K562 (cell line): Measurements from ENCODE around the gene WDR18. TPM values are rescaled to one million over a fixed set of nuclear protein-coding genes. Genes with fewer than 3 reads are reported as not detected.

ENCODE experiments used
- BMI1 ChIP-seq: fragments of 150-350 bp; IDR thresholded peaks from 2 replicates; pipeline ENCODE4 v1.6.1; 2014; ENCODE audit warnings: low read length
- EHMT2 ChIP-seq: fragments of 450-650 bp; IDR thresholded peaks from 2 replicates; pipeline ENCODE4 v1.6.1; 2018; ENCODE audit warnings: antibody characterized with exemption
- KLF13 ChIP-seq: fragments of 450-650 bp; IDR thresholded peaks from 2 replicates; pipeline ENCODE4 v1.6.1; 2016; ENCODE audit warnings: missing genetic modification characterization, low read depth, mild to moderate bottlenecking, missing compliant biosample characterization, moderate library complexity, borderline replicate concordance
- MAX ChIP-seq: sonication (generic); formaldehyde crosslinking; IDR thresholded peaks from 2 replicates; pipeline ENCODE4 v1.9.0; 2022; ENCODE audit warnings: mild to moderate bottlenecking, missing genetic modification reagents
- MLX ChIP-seq, 2 experiments: fragments of 450-650 bp in 1 of 2; sonication (generic) in 1 of 2; formaldehyde crosslinking; conservative IDR thresholded peaks; 2 replicates each; pipeline versions ENCODE4 v1.4.0 to v1.8.1; 2020 to 2022; ENCODE audit warnings: mild to moderate bottlenecking in 1 of 2, missing genetic modification reagents in 1 of 2
- SNIP1 ChIP-seq: fragments of 450-650 bp; IDR thresholded peaks from 2 replicates; pipeline ENCODE4 v1.7.1; 2017; ENCODE audit warnings: low read depth, mild to moderate bottlenecking
- TGIF2 ChIP-seq: sonication (generic); formaldehyde crosslinking; IDR thresholded peaks from 2 replicates; pipeline ENCODE4 v1.8.1; 2022; ENCODE audit warnings: mild to moderate bottlenecking, missing genetic modification reagents, moderate library complexity
- THAP12 ChIP-seq: fragments of 250-450 bp; sonication (Bioruptor Pico); IDR thresholded peaks from 2 replicates; pipeline ENCODE4 v1.9.0; 2021; ENCODE audit warnings: mild to moderate bottlenecking, inconsistent platforms
- THRAP3 ChIP-seq: fragments of 450-650 bp; IDR thresholded peaks from 2 replicates; pipeline ENCODE4 v1.6.1; 2016; ENCODE audit warnings: mild to moderate bottlenecking, inconsistent platforms, borderline replicate concordance
- ZBTB7A ChIP-seq: IDR thresholded peaks from 2 replicates; pipeline ENCODE4 v1.6.1; 2011; ENCODE audit warnings: low read depth, mild to moderate bottlenecking, low read length, moderate library complexity, borderline replicate concordance; ENCODE audit not compliant: control insufficient read depth
- ZMIZ1 ChIP-seq, 2 experiments: fragments of 150-350 bp in 1 of 2; IDR thresholded peaks; 2 replicates each; pipeline ENCODE4 v1.6.1; 2012 to 2016; ENCODE audit warnings: low read depth in 2 of 2, low read length in 2 of 2, mild to moderate bottlenecking in 1 of 2, moderate library complexity in 1 of 2
- ZNF592 ChIP-seq: fragments of 450-650 bp; IDR thresholded peaks from 2 replicates; pipeline ENCODE4 v1.6.1; 2017; ENCODE audit warnings: antibody characterized with exemption, mild to moderate bottlenecking
- ZNF644 ChIP-seq: fragments of 200-800 bp; sonication (Bioruptor generic); IDR thresholded peaks from 2 replicates; pipeline ENCODE4 v1.6.1; 2016; ENCODE audit warnings: low read depth, missing genetic modification characterization, missing compliant biosample characterization
- polyA plus RNA-seq, 8 experiments: library from polyadenylated mRNA; depleted of rRNA in 4 of 8; stranded (reverse) in 5 of 8; unstranded in 3 of 8; fragments of >200 nt; fragmentation: Nextera tagmentation in 2 of 8; fragmentation: Illumina TruSeq in 1 of 8; extraction: Ambion mirVana in 2 of 8; extraction: Trizol in 1 of 8; gene quantifications; 2 replicates each; pipeline versions ENCODE4 v1.2.1 to v1.2.3, GENCODE V29; 2011 to 2014; ENCODE audit warnings: inconsistent platforms in 1 of 8, missing spikeins in 1 of 8
- total RNA-seq, 7 experiments: library from RNA; depleted of rRNA in 6 of 7; stranded (reverse); fragments of >200 nt in 6 of 7; fragmentation: Illumina TruSeq in 2 of 7; extraction: Trizol in 2 of 7; gene quantifications; 2 replicates each; pipeline versions ENCODE4 v1.2.1 to v1.2.3, GENCODE V29; 2011 to 2021; ENCODE audit warnings: low replicate concordance in 1 of 7

WDR18 gene
- total and polyA plus RNA-seq, 9 of the 15 experiments (the other 6 are each of a cell fraction or from before 2014, with no cell fraction given), result 0.65 to 181 (median 30.1) TPM

GRCh38 chr19:982567-983170, 1.5 kb upstream of the WDR18 start (continued):
- no peak for TF ChIP-seq TGIF2 (CRISPR knock-in tag)
- TF ChIP-seq THAP12 (CRISPR knock-in tag), result peak; percentile 33; the same call in 1 of the 2 replicates
- TF ChIP-seq ZNF644, result 0 out of 2 replicates have a peak, but pooled peaks have one; percentile 39
- TF ChIP-seq ZBTB7A, result peak; percentile 97
- no peak for TF ChIP-seq THRAP3
- peak; percentile 47; the same call in 1 of the 2 replicates for TF ChIP-seq KLF13 (tag)
- TF ChIP-seq EHMT2, result no peak
- no peak for TF ChIP-seq ZMIZ1 (IDR thresholded peaks at IDR 0.05; ENCODE audit: low read depth in 2 of 2, low read length in 2 of 2)
- peak; percentile 93 for TF ChIP-seq ZNF592
- TF ChIP-seq MLX (CRISPR knock-in tag; conservative IDR thresholded peaks at IDR 0.05), result no peak
- TF ChIP-seq MAX (CRISPR knock-in tag), result peak; percentile 13; the same call in 1 of the 2 replicates
- TF ChIP-seq SNIP1, result no peak
- TF ChIP-seq BMI1, result no peak
